ENCODE results near the gene KLF6. TPM values are rescaled to one million over a fixed set of nuclear protein-coding genes. Genes with fewer than 3 reads are reported as not detected.

The KLF6 gene
- total RNA-seq, 1 experiment from 2014 or later: 27.7 TPM

- no peaks in the 10 kb centered on the region for H3K4me1 ChIP-seq (replicated peaks; ENCODE audit: insufficient read depth)
- ChIA-PET CTCF (no interaction called here), POLR2A (ENCODE audit: unreplicated experiment) (no interaction called here)
- H3K36me3 ChIP-seq (ENCODE audit: low read depth): no peaks in the 10 kb centered on the region
- no peak for DNase-seq
- H3K9me3 ChIP-seq (ENCODE audit: insufficient read depth, low read depth): no peaks in the 10 kb centered on the region
- H3K9me2 ChIP-seq (ENCODE audit: insufficient read depth): no peaks in the 10 kb centered on the region
- H3K79me2 ChIP-seq (ENCODE audit: low read depth): no peaks in the 10 kb centered on the region
- no peaks in the 10 kb centered on the region for H3K27me3 ChIP-seq (ENCODE audit: insufficient read depth, low read depth)
- H3K4me3 ChIP-seq: no peak overlapping the region
- no peaks in the 10 kb centered on the region for H4K20me1 ChIP-seq (ENCODE audit: insufficient read depth)
- intact Hi-C loops (cut with micrococcal nuclease; ENCODE audit: unreplicated experiment): no loop called here
- no peak for TF ChIP-seq CTCF (conservative IDR thresholded peaks at IDR 0.05)
- no peak for TF ChIP-seq EZH2 (IDR thresholded peaks at IDR 0.05; ENCODE audit: low read depth)
- H2AFZ ChIP-seq: no peak overlapping the region
- no peak overlapping the region for H3K27ac ChIP-seq
- no TSS peak for BruUV-seq (replicated peaks)
- no peak overlapping the region for H3K4me2 ChIP-seq
- H3F3A ChIP-seq (ENCODE audit: insufficient read depth, low read depth): no peaks in the 10 kb centered on the region
These were observed 7.8 kb upstream of the KLF6 start for GRCh38 chr10:3792710-3793219.

GRCh38 chr10:3791974-3792633 is 7.1 kb upstream of the KLF6 start:
- BruUV-seq (replicated peaks): no TSS peak
- ChIA-PET CTCF (no interaction called here), POLR2A (ENCODE audit: unreplicated experiment) (no interaction called here)

GRCh38 chr10:3790858-3791257 is 5.8 kb upstream of the KLF6 start:
- ChIA-PET CTCF (no interaction called here), POLR2A (ENCODE audit: unreplicated experiment) (interaction anchor here (0.6 kb wide), 1 partner anchor 62 kb away, joined by 8 read pairs; no protein-coding TSS in a partner anchor)
- BruUV-seq (replicated peaks): no TSS peak
- Histone ChIP-seq H3K4me1 (replicated peaks; ENCODE audit: insufficient read depth) (peaks cover 7% of the 10 kb centered on the region), H3K79me2 (ENCODE audit: low read depth) (peaks cover 4% of the 10 kb centered on the region), H4K20me1 (ENCODE audit: insufficient read depth) (no peaks in the 10 kb centered on the region), H3K36me3 (ENCODE audit: low read depth) (no peaks in the 10 kb centered on the region), H3K9me2 (ENCODE audit: insufficient read depth) (no peaks in the 10 kb centered on the region), H3K27me3 (ENCODE audit: insufficient read depth, low read depth) (no peaks in the 10 kb centered on the region), H3K4me2 (no peak overlapping the region), H3K9me3 (ENCODE audit: insufficient read depth, low read depth) (no peaks in the 10 kb centered on the region), H2AFZ (no peak overlapping the region), H3F3A (ENCODE audit: insufficient read depth, low read depth) (no peaks in the 10 kb centered on the region), H3K4me3 (no peak overlapping the region), H3K27ac (no peak overlapping the region)
- no peak for DNase-seq
- intact Hi-C loops (cut with micrococcal nuclease; ENCODE audit: unreplicated experiment): no loop called here
- TF ChIP-seq CTCF (conservative IDR thresholded peaks at IDR 0.05) (no peak), EZH2 (IDR thresholded peaks at IDR 0.05; ENCODE audit: low read depth) (no peak)

More at GRCh38 chr10:3791974-3792633, 7.1 kb upstream of the KLF6 start:
- Histone ChIP-seq H3K4me3 (no peak overlapping the region), H2AFZ (no peak overlapping the region), H3K36me3 (ENCODE audit: low read depth) (no peaks in the 10 kb centered on the region), H3K4me1 (replicated peaks; ENCODE audit: insufficient read depth) (no peaks in the 10 kb centered on the region), H4K20me1 (ENCODE audit: insufficient read depth) (no peaks in the 10 kb centered on the region), H3K9me2 (ENCODE audit: insufficient read depth) (no peaks in the 10 kb centered on the region), H3F3A (ENCODE audit: insufficient read depth, low read depth) (no peaks in the 10 kb centered on the region), H3K9me3 (ENCODE audit: insufficient read depth, low read depth) (no peaks in the 10 kb centered on the region), H3K4me2 (no peak overlapping the region), H3K27ac (no peak overlapping the region), H3K27me3 (ENCODE audit: insufficient read depth, low read depth) (no peaks in the 10 kb centered on the region), H3K79me2 (ENCODE audit: low read depth) (no peaks in the 10 kb centered on the region)
- DNase-seq: no peak
- intact Hi-C loops (cut with micrococcal nuclease; ENCODE audit: unreplicated experiment): no loop called here
- TF ChIP-seq EZH2 (IDR thresholded peaks at IDR 0.05; ENCODE audit: low read depth) (no peak), CTCF (conservative IDR thresholded peaks at IDR 0.05) (no peak)
